Spinal cord (tissue), 10 donors: Measurements from ENCODE around the gene ENPP1. TPM values are rescaled to one million over a fixed set of nuclear protein-coding genes. Genes with fewer than 3 reads are reported as not detected.
"Not testable (repeated sequence)": the region's sequence is repeated elsewhere in the genome, so short reads cannot be mapped to it uniquely, and the experiment has no call there.

Experiments
- DNase-seq, 6 donors: peaks; one replicate each; pipeline versions ENCODE4 v3.0.0 to v3.0.0-alpha.2; 2013 to 2015; ENCODE audit warnings: low spot score in 6 of 6, low read depth in 4 of 6
- H3K27ac ChIP-seq: one replicate; pipeline ENCODE4 v1.5.1; 2013; ENCODE audit warnings: low read depth, low read length, control low read depth
- H3K27me3 ChIP-seq: one replicate; pipeline ENCODE4 v1.6.1; 2013; ENCODE audit warnings: low read length; ENCODE audit not compliant: control insufficient read depth, insufficient read depth
- H3K36me3 ChIP-seq: one replicate; pipeline ENCODE4 v1.6.1; 2013; ENCODE audit warnings: low read length; ENCODE audit not compliant: control insufficient read depth, insufficient read depth
- H3K4me1 ChIP-seq: one replicate; pipeline ENCODE4 v1.6.1; 2013; ENCODE audit warnings: low read length; ENCODE audit not compliant: control insufficient read depth, insufficient read depth
- H3K4me3 ChIP-seq: one replicate; pipeline ENCODE4 v1.5.1; 2013; ENCODE audit warnings: low read depth, low read length, control low read depth
- H3K9me3 ChIP-seq: one replicate; pipeline ENCODE4 v1.6.1; 2013; ENCODE audit warnings: low read length; ENCODE audit not compliant: control insufficient read depth, insufficient read depth
- WGBS: methylation state at CpG from one replicate; pipeline ENCODE4 v1.1.5; 2013; ENCODE audit warnings: missing lambda C conversion rate; ENCODE audit not compliant: insufficient coverage; 5-methylcytosine and 5-hydroxymethylcytosine counted together
- polyA plus RNA-seq, 2 donors: library from polyadenylated mRNA; unstranded; fragments of 120-200 nt; gene quantifications; one replicate each; pipeline ENCODE4 v1.2.1, GENCODE V29; 2013; ENCODE audit not compliant: insufficient read length in 2 of 2
- total RNA-seq, 2 donors: library from RNA; depleted of rRNA in 1 of 2; stranded (reverse); fragments of 120-200 nt in 1 of 2; fragments of >200 nt in 1 of 2; gene quantifications; one replicate each; pipeline versions ENCODE4 v1.2.3 to v1.2.4, GENCODE V29; 2013 to 2014
- donor health status: healthy.

The ENPP1 gene
- total and polyA plus RNA-seq, 4 donors = 2.1 to 10.8 (median 4.8) TPM

DNA sequence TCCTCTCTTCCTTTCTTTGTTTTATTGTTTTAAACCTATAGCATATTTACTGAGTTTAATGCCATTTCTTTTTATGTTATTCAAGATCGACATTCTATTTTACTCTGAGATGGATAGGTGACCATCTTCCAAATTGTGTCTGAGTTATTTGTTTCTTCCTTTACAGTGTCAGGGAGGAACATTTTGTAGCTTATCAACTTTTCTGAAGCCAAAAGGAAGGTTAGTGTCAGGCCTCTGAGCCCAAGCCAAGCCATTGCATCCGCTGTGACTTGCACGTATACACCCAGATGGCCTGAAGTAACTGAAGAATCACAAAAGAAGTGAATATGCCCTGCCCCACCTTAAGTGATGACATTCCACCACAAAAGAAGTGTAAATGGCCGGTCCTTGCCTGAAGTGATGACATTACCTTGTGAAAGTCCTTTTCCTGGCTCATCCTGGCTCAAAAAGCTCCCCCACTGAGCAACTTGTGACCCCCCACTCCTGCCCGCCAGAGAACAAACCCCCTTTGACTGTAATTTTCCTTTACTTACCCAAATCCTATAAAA is 93.6 kb downstream of the ENPP1 start:
- H3K27me3 ChIP-seq, DNase-seq, H3K36me3 ChIP-seq, H3K9me3 ChIP-seq, H3K4me1 ChIP-seq, H3K4me3 ChIP-seq, H3K27ac ChIP-seq: not testable (repeated sequence)
- 100% methylated on average over 2 of the region's 5 CpGs for WGBS

DNA sequence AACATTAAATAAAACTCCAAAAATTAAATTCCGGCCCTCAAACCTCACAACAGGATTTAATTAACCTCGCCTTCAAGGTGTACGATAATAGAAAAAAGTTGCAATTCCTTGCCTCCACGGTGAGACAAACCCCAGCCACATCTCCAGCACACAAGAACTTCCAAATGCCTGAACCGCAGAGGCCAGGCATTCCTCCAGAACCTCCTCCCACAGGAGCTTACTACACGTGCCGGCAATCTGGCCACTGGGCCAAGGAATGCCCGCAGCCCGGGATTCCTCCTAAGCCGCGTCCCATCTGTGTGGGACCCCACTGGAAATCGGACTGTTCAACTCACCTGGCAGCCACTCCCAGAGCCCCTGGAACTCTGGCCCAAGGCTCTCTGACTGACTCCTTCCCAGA is 95.9 kb downstream of the ENPP1 start:
- H3K36me3 ChIP-seq, DNase-seq, H3K27ac ChIP-seq, H3K4me1 ChIP-seq, H3K27me3 ChIP-seq, H3K4me3 ChIP-seq, H3K9me3 ChIP-seq: not testable (repeated sequence)
- WGBS = 100% methylated on average over 2 of the region's 12 CpGs

GRCh38 chr6:131908787-131909186 is 101.0 kb downstream of the ENPP1 start:
- not testable (repeated sequence) for H3K4me1 ChIP-seq, H3K27me3 ChIP-seq, H3K36me3 ChIP-seq, DNase-seq, H3K4me3 ChIP-seq, H3K27ac ChIP-seq, H3K9me3 ChIP-seq
- no CpG with 5 or more reads among the region's 3 CpGs for WGBS

DNA sequence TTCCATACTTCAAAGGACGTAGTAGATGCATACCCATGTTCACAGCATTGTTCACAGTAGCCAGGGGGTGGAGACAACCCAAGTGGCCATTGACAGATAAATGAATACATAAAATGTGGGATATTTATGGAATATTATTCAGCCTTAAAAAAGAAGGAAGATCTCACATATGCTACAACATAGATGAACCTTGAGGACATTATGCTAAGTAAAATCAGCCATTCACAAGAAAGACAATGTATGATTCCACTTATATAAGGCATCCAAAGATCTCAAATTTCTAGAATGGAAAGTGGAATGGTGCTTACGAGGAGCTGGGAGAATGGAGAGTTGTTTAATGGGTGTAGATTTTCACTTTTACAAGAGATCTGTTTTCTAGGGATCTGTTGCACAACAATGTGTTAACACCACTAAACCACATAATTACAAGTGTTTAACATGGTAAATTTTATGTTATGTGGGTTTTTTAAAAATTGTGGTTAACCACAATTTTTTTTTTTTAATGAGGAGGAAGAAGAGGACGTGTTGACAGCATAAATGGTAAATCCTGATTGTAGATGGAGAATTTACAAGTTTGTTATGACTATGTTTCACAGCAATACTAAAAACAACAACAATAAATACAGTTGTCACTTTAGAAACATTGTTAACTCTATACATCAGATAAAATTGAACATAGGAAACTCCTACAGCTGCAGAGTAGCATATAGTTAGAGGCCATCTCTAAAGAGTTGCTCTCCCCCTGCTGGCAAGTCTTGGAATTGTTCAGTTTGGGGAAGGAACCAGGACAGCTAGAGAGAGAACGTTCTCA is 101.8 kb downstream of the ENPP1 start:
- H3K27me3 ChIP-seq = no peaks in the 10 kb centered on the region
- peak; percentile 38 to 93 (median 72) for DNase-seq
- no peak overlapping the region for H3K4me3 ChIP-seq
- H3K4me1 ChIP-seq = no peaks in the 10 kb centered on the region
- no peak overlapping the region for H3K27ac ChIP-seq
- no peaks in the 10 kb centered on the region for H3K36me3 ChIP-seq
- H3K9me3 ChIP-seq = no peaks in the 10 kb centered on the region
- WGBS = no CpG with 5 or more reads among the region's 4 CpGs

DNA sequence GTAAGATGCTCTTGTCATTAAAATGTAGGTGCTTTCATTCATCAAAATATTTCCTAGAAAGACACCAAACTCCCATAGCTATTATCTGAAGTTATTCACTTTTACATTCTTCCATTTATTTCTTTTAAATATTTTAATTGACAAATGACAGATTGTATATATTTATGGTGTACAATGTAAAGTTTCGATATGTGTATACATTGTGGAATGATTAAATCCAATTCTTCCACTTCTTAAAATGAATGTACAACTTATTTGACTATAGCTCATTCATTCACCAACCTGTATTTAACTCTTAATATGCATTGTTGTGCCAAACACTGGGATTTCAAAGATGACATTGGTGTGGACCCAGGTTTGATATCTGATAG is 102.4 kb downstream of the ENPP1 start:
- H3K27me3 ChIP-seq = no peaks in the 10 kb centered on the region
- WGBS = no CpG with 5 or more reads among the region's 1 CpG
- no peak for DNase-seq
- no peaks in the 10 kb centered on the region for H3K36me3 ChIP-seq
- no peaks in the 10 kb centered on the region for H3K9me3 ChIP-seq
- H3K27ac ChIP-seq = no peak overlapping the region
- no peak overlapping the region for H3K4me3 ChIP-seq
- no peaks in the 10 kb centered on the region for H3K4me1 ChIP-seq

- Histone ChIP-seq H3K27ac (no peak overlapping the region), H3K36me3 (no peaks in the 10 kb centered on the region), H3K4me3 (no peak overlapping the region), H3K9me3 (no peaks in the 10 kb centered on the region), H3K27me3 (no peaks in the 10 kb centered on the region), H3K4me1 (no peaks in the 10 kb centered on the region)
- no CpG with 5 or more reads among the region's 4 CpGs for WGBS
- DNase-seq = no peak
Observed at GRCh38 chr6:131910956-131911355, 103.1 kb downstream of the ENPP1 start.

GRCh38 chr6:131911951-131912350 is 104.1 kb downstream of the ENPP1 start:
- no peak overlapping the region for H3K27ac ChIP-seq
- no peaks in the 10 kb centered on the region for H3K4me1 ChIP-seq
- no peak overlapping the region for H3K4me3 ChIP-seq
- H3K36me3 ChIP-seq = no peaks in the 10 kb centered on the region
- no peak for DNase-seq
- H3K27me3 ChIP-seq = no peaks in the 10 kb centered on the region
- no peaks in the 10 kb centered on the region for H3K9me3 ChIP-seq
- no CpG with 5 or more reads among the region's 3 CpGs for WGBS

GRCh38 chr6:131914234-131914633 is 106.4 kb downstream of the ENPP1 start:
- no peaks in the 10 kb centered on the region for H3K27me3 ChIP-seq
- no peaks in the 10 kb centered on the region for H3K9me3 ChIP-seq
- no peaks in the 10 kb centered on the region for H3K36me3 ChIP-seq
- H3K27ac ChIP-seq = no peak overlapping the region
- no peaks in the 10 kb centered on the region for H3K4me1 ChIP-seq
- no peak overlapping the region for H3K4me3 ChIP-seq
- no peak for DNase-seq
- no CpG with 5 or more reads among the region's 1 CpG for WGBS

DNA sequence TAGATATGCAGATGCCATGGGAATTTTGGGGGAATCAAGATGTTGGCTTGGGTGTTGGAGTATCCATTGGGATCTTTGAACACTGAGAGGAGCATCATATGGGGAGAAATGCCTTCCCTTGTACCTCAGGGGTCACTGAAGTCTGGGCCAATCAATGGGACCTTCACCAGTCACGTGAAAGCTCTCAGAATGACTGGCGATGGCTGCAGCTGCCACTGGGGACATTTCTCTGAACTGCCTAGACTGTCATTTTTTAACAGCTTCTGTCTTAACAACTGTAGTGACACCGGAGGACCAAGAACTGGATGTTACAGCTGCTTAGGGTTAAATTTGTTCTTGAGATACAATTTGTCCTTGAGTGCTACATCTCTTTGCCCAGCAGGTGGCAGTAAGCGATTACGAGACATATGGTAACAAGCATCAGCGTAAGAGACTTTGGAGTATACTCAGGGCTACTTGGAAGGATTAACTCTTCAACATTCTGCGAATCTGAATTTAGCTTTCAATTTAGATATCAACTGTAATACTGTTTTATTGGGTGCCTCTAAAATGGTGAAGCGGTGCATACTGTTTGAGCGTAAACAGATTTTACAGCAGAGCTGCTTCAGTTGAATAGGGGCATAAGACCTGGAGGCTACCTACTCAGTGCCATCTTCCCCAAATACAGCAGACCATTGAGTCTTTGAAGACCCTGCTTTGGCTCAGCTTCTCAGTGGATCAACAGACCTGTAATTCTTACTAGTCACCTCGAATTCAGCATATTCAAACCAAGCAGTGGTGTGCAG is 107.3 kb downstream of the ENPP1 start:
- no peaks in the 10 kb centered on the region for H3K36me3 ChIP-seq
- no peaks in the 10 kb centered on the region for H3K27me3 ChIP-seq
- no peak overlapping the region for H3K27ac ChIP-seq
- 51% methylated on average over 3 of the region's 10 CpGs for WGBS
- H3K4me1 ChIP-seq = no peaks in the 10 kb centered on the region
- DNase-seq = peak; percentile 56 to 94 (median 66)
- no peaks in the 10 kb centered on the region for H3K9me3 ChIP-seq
- H3K4me3 ChIP-seq = no peak overlapping the region
